ENCODE data around the gene LPCAT2.

Gene LPCAT2

DNA sequence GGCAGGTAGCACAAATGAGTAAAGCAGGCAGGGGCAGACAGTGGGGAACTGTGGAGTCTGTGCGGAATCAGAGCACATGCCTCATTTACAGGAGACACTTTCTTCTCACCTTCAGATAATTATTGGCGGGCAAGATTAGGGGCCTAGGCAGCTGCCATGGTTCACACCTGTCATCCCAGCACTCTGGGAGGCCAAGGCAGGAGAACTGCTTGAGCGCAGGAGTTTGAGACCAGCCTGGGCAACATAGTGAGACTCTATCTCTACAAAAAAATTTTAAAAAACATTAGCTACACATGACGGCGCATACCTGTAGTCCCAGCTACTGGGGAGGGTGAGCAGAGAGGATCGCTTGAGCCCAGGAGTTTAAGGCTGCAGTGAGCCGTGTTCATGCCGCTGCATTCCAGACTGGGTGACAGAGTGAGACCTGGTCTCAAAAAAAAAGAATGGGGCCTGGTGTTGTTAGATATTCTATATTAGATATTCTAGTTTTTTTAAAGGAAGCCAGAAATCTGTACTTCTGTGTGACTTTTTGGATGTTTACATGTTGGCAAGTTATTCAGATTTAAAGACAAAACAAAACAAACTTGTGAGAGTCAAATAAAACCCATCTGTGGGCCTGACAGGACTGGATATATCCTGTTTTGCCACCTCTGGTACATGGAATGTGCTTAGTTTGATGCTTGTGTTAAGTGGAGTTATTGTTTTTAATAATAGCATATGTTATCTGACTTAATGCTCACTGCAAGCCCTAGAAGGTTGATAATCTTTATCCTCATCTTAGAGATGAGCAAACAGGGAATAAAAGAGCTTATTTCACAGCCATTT is 4.9 kb upstream of the LPCAT2 start:
- no peak for DNase-seq (ENCODE audit: low read depth)

DNA sequence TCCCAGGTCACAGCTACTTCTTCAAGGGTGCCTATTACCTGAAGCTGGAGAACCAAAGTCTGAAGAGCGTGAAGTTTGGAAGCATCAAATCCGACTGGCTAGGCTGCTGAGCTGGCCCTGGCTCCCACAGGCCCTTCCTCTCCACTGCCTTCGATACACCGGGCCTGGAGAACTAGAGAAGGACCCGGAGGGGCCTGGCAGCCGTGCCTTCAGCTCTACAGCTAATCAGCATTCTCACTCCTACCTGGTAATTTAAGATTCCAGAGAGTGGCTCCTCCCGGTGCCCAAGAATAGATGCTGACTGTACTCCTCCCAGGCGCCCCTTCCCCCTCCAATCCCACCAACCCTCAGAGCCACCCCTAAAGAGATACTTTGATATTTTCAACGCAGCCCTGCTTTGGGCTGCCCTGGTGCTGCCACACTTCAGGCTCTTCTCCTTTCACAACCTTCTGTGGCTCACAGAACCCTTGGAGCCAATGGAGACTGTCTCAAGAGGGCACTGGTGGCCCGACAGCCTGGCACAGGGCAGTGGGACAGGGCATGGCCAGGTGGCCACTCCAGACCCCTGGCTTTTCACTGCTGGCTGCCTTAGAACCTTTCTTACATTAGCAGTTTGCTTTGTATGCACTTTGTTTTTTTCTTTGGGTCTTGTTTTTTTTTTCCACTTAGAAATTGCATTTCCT is 3.4 kb upstream of the LPCAT2 start:
- DNase-seq (ENCODE audit: low read depth): no peak

DNA sequence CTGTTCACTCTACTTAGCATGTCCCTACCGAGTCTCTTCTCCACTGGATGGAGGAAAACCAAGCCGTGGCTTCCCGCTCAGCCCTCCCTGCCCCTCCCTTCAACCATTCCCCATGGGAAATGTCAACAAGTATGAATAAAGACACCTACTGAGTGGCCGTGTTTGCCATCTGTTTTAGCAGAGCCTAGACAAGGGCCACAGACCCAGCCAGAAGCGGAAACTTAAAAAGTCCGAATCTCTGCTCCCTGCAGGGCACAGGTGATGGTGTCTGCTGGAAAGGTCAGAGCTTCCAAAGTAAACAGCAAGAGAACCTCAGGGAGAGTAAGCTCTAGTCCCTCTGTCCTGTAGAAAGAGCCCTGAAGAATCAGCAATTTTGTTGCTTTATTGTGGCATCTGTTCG is 2.8 kb upstream of the LPCAT2 start:
- DNase-seq (ENCODE audit: low read depth): no peak

DNA sequence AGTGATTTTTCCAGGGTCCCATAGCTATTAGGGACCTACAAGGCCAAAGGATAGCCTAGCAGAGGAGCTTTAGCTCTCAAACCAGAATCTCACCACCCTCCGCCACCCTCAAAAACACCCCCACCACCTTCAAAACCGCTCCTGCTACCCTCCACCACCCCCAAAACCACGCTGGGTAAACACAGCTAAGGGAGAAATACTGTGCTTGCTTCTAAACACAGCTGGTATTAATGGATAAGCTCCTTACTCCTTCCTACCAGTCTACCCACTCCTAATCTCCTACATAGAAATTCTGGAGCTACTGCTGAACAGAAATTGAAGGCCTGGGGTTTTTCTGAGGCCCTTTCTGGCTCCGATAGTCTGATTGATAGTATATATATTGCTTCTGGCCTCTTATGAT is 2.2 kb upstream of the LPCAT2 start:
- DNase-seq (ENCODE audit: low read depth): no peak

DNA sequence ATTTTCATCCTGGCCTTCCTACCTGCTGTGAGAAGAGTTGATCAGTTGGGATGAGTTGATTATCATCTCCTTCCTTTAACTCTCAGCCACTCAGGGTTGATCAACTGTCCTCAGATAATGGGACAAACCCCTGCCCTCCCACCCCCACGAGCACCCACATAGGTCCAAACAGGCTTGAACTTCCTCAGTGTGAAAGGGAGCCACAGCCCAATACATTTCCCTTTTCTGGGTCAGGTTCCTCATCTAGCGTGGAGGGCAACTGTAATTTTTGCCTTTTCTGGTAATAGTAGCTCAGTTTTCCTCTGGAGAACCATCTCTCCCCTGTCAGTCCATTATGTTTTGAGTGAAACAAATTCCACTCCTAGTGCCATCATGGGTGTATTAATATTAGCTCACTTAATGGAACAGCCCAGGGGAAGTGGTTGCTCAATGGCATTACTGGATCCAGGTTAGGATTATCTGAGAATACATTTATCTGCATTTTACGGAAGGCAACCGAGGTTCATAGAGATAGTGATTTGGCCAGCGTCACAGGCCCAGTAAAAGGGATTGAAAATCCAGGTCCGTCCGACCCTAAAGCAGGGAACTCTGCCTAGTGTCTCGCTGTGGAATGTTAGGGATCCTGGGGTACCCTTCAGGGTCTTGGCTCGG is 476 bp upstream of the LPCAT2 start:
- DNase-seq (ENCODE audit: low read depth): no peak

DNA sequence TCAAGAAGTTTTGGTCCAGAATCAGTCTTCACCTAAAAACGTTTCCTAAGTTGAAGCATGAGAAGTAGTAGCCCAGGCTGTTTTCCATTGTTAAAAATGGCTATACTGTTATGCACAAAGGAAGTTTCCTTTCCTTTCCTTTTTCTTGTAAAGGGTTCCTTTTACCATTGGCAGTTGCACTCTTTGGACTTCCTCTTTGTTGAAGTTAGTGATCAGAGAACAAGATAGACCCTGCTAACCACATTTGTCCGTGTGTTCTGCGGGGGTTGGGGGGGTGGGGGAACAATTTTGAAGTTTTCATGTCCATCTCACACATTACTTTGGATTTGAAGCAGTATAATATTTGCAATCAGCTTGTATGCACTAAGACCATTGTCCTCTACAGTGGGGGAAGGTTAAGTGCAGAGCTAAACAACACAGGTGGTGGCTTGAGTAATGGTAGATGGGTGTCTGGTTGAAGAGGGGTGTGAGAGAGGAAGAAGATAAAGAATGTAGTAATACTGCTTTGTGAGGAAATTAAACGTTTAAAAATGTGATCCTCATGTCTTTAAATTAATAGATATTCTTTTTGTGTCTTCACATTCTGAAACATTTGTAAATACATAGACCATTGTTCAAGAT is 1.4 kb downstream of the LPCAT2 start:
- DNase-seq (ENCODE audit: low read depth): no peak

DNA sequence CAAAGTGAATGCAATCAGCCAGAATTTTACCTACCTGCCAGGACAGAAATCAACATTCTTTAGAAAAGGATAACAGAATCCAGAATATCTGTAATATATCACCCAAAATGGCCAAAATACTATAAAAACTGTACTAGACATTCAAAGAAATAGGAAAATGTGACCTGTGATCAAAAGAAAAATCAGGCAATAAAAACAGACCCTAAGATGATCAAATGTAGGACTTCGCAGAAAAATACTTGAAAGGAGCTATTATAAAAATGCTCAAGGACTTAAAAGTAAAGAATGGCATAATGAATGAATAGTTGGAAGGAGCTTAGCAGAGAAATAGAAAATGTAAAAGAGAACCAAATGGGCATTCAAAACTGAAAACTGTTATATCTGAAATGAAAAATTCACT is 4.1 kb downstream of the LPCAT2 start:
- DNase-seq (ENCODE audit: low read depth): no peak

DNA sequence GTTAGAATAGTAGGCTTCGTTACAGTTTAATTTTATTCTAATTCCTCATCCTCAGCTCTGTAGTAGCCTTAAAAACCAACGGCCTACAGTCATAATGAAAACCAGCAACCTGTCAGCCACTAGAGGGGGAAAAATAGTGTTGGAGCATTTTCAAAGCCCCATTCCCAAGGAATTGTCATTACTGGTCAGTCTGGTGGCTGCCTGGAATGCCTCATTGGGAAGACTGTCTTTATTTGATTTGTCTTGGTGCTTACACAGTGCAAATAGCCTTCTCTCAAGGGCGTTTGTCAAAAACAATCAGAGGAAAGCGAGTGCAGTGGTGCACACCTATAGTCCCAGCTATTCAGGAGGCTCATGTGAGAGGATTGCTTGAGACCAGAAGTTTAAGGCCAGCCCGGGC is 4.7 kb downstream of the LPCAT2 start:
- DNase-seq (ENCODE audit: low read depth): no peak

DNA sequence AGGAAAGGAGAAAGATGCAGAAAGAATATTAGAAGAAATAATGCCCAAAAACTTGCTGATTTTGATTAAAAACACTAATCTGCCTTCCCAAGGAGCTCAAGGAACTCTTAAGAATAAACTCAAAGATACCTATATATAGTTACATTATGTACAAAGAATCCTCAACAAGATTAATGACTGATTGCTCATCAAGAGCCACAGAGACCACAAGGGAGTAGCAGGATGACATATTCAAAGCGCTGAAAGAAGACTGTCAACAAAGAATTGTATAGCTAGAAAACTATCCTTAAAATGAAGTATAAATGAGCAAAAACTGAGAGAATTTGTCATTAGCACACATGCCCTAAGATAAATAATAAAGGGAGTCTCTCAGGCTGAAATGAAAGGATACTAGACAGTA is 6.2 kb downstream of the LPCAT2 start:
- no peak for DNase-seq (ENCODE audit: low read depth)

DNA sequence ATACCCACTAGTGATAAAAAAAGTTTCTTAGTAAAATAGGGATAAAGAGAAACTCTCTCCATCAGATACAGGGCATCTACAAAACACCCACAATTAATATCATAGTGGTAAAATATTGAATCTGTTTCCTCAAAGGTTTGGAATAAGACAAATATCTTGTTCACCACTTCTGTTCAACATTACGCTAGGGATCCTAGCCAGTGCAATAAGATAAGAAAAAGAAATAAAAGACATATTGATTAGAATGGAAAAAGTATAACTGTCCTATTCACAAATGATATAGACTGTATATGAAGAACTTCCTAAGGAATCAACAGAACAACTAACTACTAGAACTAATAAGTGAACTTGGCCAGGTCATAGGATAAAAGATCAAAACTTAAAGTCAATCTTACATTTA is 12.9 kb downstream of the LPCAT2 start:
- no peak for DNase-seq (ENCODE audit: low read depth)

DNA sequence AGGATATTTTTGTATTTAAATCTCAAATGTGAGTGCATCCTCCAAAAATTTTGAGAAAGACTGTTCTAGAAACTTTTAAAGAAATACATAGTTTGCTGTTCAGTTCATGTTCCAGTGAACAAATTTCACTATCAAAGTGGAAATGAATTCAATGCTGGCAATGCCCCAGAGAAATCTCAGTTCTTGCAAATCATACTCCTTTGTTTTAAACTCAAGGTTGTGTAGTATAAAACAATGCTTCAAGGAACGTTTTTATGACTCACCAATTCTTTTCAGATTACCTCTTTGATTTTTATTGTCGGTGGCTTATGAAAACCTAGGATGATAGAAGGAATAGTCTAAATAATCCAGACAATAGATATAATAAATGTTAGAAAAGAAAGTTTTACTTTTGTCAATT is 17.6 kb downstream of the LPCAT2 start:
- no peak for DNase-seq (ENCODE audit: low read depth)

DNA sequence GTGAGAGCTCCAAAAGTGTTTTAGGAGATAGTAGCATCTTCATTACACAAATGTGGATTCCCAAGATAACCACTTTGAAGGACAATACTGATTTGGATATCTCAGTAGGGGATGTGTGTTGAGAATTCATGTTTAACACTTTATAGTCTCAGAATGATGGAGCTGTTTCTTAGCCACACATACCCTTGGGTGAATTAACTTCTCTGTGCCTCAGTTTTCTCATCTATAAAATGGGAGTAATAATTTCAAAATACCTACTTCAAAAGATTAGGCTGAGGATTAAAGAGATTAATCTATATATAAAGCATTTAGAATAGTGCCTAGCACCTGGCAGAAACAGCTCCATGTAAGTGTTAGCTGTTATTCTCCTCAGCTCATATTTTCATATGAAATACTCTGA is 19.0 kb downstream of the LPCAT2 start:
- DNase-seq (ENCODE audit: low read depth): no peak

DNA sequence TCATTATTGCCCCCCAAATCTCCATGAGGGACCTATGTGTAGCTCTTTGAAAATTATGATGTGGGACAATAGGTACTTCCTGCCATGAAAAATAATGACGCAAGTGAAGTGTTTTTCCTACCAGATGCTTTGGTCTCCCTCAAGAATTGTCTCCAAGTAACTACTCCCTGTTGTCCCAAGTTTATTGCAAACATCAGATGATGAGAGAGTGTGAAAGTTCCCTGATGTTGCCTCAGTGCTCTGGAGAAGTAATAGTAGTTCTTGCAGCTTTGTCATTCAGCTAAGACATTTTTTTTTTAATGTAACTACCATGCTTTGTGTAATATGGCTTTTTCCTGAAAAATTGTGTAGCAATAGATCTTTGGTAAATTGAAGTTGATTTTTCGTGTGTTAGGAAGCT is 20.1 kb downstream of the LPCAT2 start:
- DNase-seq (ENCODE audit: low read depth): no peak

DNA sequence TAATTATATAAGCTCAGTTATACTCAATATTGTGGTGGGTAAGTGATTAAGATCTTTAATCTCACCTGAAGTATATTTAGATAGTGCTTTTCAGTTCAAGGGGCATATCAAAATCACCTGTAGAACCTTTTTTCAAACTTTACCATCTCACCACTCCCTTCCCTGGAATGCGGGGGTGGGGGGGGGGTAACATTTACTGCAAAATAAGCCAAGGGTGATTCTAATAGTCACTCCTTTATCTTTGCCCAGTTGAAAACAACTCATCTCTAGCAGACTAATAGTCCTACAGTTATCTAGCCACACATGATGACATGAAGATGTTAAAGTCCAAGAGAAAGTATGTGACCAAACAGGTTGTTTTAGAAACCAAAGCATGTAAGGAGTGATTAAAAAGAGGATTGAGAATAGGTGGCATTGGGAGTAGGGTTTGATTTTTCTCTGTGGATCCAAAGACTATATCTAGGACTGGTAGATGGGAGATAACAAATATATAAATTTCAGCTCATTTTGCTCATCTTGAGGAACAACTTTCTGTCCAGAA is 21.5 kb downstream of the LPCAT2 start:
- no peak for DNase-seq (ENCODE audit: low read depth)

DNA sequence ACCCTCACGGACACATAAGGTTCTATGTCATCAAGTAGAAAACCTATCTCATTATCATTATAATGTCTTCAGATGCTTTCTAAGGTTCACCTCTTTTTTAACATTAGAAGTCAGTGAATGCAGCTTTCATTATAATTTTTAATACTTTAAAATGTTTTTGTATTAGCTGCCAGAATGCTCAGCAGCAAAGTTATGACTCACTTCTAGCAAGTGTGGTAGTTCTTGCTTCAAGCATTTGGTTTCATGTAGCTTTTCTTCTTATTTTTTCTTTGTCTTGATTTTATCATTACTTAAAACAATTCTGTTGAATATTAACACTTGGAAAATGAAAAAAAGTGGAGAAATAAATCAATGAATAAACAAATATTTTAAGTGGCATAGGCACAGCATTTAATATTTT is 23.4 kb downstream of the LPCAT2 start:
- DNase-seq (ENCODE audit: low read depth): no peak

DNA sequence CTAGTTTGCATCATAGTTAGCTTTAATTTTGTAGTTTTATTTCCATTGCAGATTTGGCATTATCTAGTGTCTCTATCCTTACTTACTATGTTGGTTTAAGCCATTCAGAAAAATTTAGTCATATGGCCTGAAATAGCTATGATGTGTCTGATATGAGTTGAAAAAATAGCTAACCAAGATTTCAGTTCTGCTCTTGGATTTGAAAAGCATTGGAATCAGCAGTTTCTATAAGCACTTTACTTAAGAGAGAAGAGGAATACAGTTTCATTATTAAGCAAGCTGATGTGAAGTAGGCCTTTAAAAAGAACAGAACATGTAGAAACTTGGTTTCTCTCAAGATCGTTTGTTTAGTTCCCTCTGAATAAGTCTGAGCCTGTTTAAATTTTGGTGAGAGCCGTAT is 25.9 kb downstream of the LPCAT2 start:
- no peak for DNase-seq (ENCODE audit: low read depth)

DNA sequence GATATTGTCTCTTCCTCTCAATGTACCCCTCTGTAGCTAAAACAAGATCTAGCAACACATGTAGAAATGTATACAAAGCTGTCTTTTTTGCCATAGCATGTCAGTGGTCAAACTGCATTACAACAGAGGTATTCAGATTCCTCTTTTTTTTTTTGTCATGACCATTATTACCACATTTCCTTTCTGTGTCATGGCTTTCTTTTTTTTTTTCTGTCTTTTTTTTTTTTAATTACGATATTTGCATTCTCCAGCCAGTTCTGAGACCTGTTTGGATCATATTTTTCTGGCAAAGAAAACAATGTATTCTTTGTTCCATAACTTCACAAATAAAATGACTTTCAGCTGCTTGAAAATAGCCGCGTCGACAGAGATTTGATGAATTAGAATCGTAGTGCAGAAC is 30.2 kb downstream of the LPCAT2 start:
- DNase-seq (ENCODE audit: low read depth): no peak

DNA sequence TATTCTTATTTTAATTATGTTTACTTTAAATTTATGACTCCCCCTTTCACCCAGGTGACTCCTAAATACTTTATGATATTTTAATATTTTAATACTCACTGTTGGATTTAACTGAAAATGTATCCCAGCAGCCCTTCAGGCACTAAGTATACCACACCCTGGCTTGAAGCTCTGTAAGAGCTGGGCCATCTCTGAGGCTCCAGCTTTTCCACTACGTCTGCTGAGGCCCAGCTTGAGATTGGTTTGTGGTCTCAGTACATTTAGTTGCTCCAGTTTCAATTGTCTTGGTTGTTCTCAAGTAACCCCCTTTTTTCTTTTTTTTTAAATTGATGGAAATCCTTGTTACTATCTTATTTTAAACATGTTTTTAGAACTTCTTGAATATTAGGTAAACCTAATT is 30.6 kb downstream of the LPCAT2 start:
- DNase-seq (ENCODE audit: low read depth): no peak

DNA sequence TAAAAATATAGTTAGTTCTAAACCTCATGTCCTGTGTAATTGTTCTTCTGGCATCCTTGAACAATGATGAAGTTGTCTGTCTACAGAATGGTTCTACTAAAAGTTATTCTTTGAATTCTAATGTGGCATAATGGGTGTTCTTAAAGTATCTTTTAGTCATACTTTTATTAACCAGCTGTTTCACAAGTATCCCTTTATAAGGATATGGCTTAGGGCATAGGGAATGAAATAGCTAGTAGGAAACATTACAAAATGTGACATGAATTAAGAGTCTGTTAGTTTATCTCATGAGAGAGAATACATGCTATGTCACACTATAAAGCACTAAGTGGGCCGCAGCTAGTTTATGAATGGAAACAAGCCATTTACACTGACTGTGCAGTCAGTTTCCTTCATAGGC is 31.3 kb downstream of the LPCAT2 start:
- no peak for DNase-seq (ENCODE audit: low read depth)

DNA sequence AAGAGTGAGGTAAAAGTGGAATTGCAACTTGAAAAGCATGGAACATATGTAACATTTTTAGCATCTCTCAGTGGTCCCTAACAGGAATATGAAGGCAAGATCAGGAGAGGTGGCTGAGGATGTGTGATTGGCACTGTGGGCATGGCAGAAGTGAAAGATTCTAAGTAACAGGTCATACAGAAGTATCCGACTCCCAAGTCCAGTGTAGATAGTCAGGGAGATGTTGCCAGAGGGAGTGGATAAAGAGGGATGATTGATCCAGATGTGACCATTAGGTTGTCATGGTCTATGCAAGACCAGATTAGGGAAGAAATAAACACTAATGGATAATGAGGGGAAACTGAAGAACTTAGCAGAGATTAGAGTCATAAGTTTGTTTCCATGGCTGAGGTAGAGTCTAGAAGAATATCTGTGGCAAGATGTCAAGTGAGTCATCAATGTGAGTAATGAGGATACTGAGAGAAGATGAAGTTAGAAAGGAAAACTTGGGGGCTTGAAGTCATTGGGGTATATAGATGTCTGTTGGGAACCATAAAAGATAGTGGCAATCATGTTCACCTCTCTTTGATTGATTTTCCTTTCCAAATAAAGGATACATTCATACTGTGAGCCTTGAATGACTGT is 33.7 kb downstream of the LPCAT2 start:
- DNase-seq (ENCODE audit: low read depth): no peak

DNA sequence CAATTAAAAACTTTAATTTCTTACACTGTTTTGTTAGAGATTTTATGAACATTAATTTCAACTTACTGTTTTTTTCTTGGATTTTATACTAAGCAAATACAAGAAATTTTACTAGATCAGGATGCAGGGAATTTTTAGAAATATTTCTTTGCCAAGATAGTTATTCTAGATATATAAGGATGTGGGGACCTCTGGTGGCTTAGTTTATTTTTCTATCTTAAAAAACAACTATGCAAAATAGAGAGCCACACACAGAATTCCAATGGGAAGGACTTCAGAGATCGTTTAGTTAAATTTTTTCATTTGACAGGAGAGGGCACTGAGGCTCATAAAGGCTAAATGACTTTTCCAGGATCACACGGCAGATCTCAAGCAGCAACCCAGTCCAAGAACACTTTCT is 34.6 kb downstream of the LPCAT2 start:
- DNase-seq (ENCODE audit: low read depth): no peak

DNA sequence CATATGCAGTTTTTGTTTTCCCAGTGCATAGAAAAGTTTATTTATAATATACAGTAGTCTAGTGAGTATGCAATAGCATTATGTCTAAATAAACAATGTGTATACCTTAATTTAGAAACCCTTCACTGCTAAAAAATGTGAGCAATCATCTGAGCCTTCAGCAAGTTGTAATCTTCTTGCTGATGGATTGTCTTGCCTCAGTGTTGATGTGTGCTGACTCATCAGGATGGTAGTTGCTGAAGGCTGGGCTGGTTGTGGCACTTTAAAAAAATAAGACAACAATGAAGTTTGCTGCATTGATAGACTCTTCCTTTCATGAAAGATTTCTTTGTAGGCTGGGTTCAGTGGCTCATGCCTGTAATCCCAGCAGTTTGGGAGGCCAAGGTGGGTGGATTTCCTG is 43.7 kb downstream of the LPCAT2 start:
- no peak for DNase-seq (ENCODE audit: low read depth)
